Esophagus muscularis mucosa (tissue), 3 donors: ENCODE measurements around the gene BCL11B.

ENCODE experiments used
- CTCF ChIP-seq, 3 experiments: fragments of 200-600 bp in 2 of 3; fragments of 450-650 bp in 1 of 3; sonication (generic) in 2 of 3; IDR thresholded peaks; one replicate each; pipeline ENCODE4 v1.5.1; 2017 to 2019; ENCODE audit warnings: antibody characterized with exemption in 3 of 3, mild to moderate bottlenecking in 2 of 3, moderate library complexity in 1 of 3
- POLR2A ChIP-seq: fragments of 450-650 bp; IDR thresholded peaks from one replicate; pipeline ENCODE4 v1.6.1; 2017; ENCODE audit warnings: antibody characterized with exemption, moderate library complexity, mild to moderate bottlenecking, low read depth
- POLR2AphosphoS5 ChIP-seq, 2 donors: sonication (generic); formaldehyde crosslinking; IDR thresholded peaks; one replicate each; pipeline ENCODE4 v1.6.1; 2017; ENCODE audit warnings: antibody characterized with exemption in 2 of 2

GRCh38 chr14:99238216-99238615 is 33.8 kb downstream of the BCL11B start:
- TF ChIP-seq CTCF (IDR thresholded peaks at IDR 0.05) (no peak), POLR2A (no peak), POLR2AphosphoS5 (IDR thresholded peaks at IDR 0.05) (no peak)
